RPMI7951 (cell line): Measurements from ENCODE around the gene GANAB. TPM values are rescaled to one million over a fixed set of nuclear protein-coding genes. Genes with fewer than 3 reads are reported as not detected.

Experiments used
- total RNA-seq: library from RNA; depleted of rRNA; stranded (reverse); fragments of >200 nt; shearing (Covaris generic); gene quantifications from 2 replicates; pipeline ENCODE4 v1.2.3, GENCODE V29; 2014; rRNA removed

GANAB gene
- total RNA-seq, 1 experiment from 2014 or later = 136 TPM

Other genes starting within 250 kb of the GANAB start
- not detected in 2 replicates for gene SCGB1A1, start 227.6 kb downstream of the GANAB start, total RNA-seq
- 184 and 206 TPM in 2 replicates for gene AHNAK, start 99.8 kb downstream of the GANAB start, total RNA-seq
- gene EEF1G, start 72.7 kb downstream of the GANAB start, total RNA-seq = 841 and 1,053 TPM in 2 replicates
- gene TUT1, start 55.1 kb downstream of the GANAB start, total RNA-seq = 4.7 and 5.3 TPM in 2 replicates
- gene MTA2, start 44.7 kb downstream of the GANAB start, total RNA-seq = 91.2 and 103 TPM in 2 replicates
- gene EML3, start 33.8 kb downstream of the GANAB start, total RNA-seq = 7.1 and 13.8 TPM in 2 replicates
- gene ROM1, start 33.4 kb downstream of the GANAB start, total RNA-seq = 2.5 and 3.6 TPM in 2 replicates
- 23.3 and 27.1 TPM in 2 replicates for gene B3GAT3, start 24.6 kb downstream of the GANAB start, total RNA-seq
- gene INTS5, start 6.7 kb upstream of the GANAB start, total RNA-seq = 10.7 and 14.8 TPM in 2 replicates
- 69.0 and 73.3 TPM in 2 replicates for gene C11orf98, start 18.6 kb upstream of the GANAB start, total RNA-seq
- gene CSKMT, start 18.7 kb upstream of the GANAB start, total RNA-seq = 3.8 and 5.6 TPM in 2 replicates
- 19.6 and 26.6 TPM in 2 replicates for gene UQCC3, start 25.1 kb upstream of the GANAB start, total RNA-seq
- 4.6 and 6.1 TPM in 2 replicates for gene LBHD1, start 25.7 kb upstream of the GANAB start, total RNA-seq
- gene UBXN1, start 32.5 kb upstream of the GANAB start, total RNA-seq = 107 and 128 TPM in 2 replicates
- gene LRRN4CL, start 42.9 kb upstream of the GANAB start, total RNA-seq = 6.0 and 6.2 TPM in 2 replicates
- gene BSCL2, start 60.8 kb upstream of the GANAB start, total RNA-seq = 65.0 and 71.0 TPM in 2 replicates
- not detected in 2 replicates for gene GNG3, start 61.1 kb upstream of the GANAB start, total RNA-seq
- 10.2 and 11.8 TPM in 2 replicates for gene HNRNPUL2, start 80.8 kb upstream of the GANAB start, total RNA-seq
- 56.6 and 68.4 TPM in 2 replicates for gene TTC9C, start 81.9 kb upstream of the GANAB start, total RNA-seq
- 10.1 and 11.4 TPM in 2 replicates for gene ZBTB3, start 107.5 kb upstream of the GANAB start, total RNA-seq
- gene POLR2G, start 115.0 kb upstream of the GANAB start, total RNA-seq = 182 and 189 TPM in 2 replicates
- 15.1 and 18.1 TPM in 2 replicates for gene TAF6L, start 124.8 kb upstream of the GANAB start, total RNA-seq
- gene TMEM179B, start 140.8 kb upstream of the GANAB start, total RNA-seq = 88.3 and 110 TPM in 2 replicates
- 41.0 and 55.3 TPM in 2 replicates for gene TMEM223, start 145.4 kb upstream of the GANAB start, total RNA-seq
- gene NXF1, start 158.8 kb upstream of the GANAB start, total RNA-seq = 24.9 and 26.1 TPM in 2 replicates
- 40.7 and 43.1 TPM in 2 replicates for gene STX5, start 185.4 kb upstream of the GANAB start, total RNA-seq
- not detected in 2 replicates for gene TEX54, start 186.2 kb upstream of the GANAB start, total RNA-seq
- 61.3 and 80.4 TPM in 2 replicates for gene WDR74, start 193.0 kb upstream of the GANAB start, total RNA-seq
- gene SLC3A2, start 234.3 kb upstream of the GANAB start, total RNA-seq = 85.2 and 94.7 TPM in 2 replicates